BE2C (cell line): Measurements from ENCODE around the gene E2F6.

ENCODE experiments used
- DNase-seq: peaks from one replicate; pipeline ENCODE4 v3.0.0-alpha.2; 2020
- H3K27me3 ChIP-seq: fragments of 250-450 bp; sonication (Bioruptor Pico); 2 replicates; pipeline ENCODE4 v1.5.1; 2020; ENCODE audit warnings: mild to moderate bottlenecking
- H3K36me3 ChIP-seq: fragments of 250-450 bp; sonication (Bioruptor Pico); 2 replicates; pipeline ENCODE4 v1.5.1; 2020; ENCODE audit warnings: mild to moderate bottlenecking
- H3K4me1 ChIP-seq: fragments of 250-450 bp; sonication (Bioruptor Pico); 2 replicates; pipeline ENCODE4 v1.5.1; 2020
- H3K4me3 ChIP-seq: 2 replicates; pipeline ENCODE4 v1.5.1; 2011; ENCODE audit warnings: low read depth, low read length
- H3K9me3 ChIP-seq: fragments of 250-450 bp; sonication (Bioruptor Pico); 2 replicates; pipeline ENCODE4 v1.5.1; 2020
- TF ChIP-seq, protein P1 (sequence below): IDR thresholded peaks from 2 replicates; pipeline ENCODE4 v1.5.1; 2012; ENCODE audit warnings: mild to moderate bottlenecking, low read depth, low read length

E2F6 gene

DNA sequence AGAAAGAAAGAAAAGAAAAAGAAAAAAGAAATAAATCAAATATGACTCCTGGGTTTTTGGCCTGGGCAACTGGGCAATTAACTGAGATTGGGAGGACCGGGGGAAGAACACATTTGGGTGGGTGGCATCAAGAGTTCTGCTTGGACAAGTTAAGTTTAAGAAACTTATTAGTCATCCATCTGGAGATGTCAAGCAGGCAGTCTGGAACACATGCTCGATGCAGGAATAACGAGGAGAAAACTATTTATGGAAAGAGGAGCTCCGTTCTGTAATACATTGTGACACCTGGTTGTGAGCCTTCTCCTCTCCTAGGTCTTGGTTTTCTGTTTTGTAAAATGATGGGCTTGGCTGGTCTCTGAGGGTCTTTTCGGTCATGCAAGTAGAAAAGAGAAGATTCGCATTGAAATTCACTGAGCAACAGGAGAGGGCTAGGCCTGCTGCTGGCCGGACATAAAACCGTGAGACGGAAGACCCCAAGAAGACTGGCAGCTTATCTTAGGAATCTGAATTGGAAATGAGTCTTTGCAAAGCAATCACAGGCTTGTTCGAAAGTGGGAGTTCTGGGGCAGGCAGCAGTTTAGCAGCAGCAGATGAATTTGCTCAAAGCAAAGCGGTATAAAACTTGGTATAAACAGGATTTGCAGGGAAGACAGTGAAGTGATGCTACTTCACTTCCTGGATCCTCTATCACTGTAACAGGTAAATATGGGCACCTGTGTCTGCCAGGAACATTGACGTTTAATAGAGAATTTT lies 51.4 kb downstream of the E2F6 start:
- Histone ChIP-seq H3K4me3 (no peak overlapping the region), H3K9me3 (no peaks in the 10 kb centered on the region), H3K36me3 (no peaks in the 10 kb centered on the region), H3K27me3 (no peaks in the 10 kb centered on the region), H3K4me1 (no peaks in the 10 kb centered on the region)
- TF ChIP-seq, protein P1, sequence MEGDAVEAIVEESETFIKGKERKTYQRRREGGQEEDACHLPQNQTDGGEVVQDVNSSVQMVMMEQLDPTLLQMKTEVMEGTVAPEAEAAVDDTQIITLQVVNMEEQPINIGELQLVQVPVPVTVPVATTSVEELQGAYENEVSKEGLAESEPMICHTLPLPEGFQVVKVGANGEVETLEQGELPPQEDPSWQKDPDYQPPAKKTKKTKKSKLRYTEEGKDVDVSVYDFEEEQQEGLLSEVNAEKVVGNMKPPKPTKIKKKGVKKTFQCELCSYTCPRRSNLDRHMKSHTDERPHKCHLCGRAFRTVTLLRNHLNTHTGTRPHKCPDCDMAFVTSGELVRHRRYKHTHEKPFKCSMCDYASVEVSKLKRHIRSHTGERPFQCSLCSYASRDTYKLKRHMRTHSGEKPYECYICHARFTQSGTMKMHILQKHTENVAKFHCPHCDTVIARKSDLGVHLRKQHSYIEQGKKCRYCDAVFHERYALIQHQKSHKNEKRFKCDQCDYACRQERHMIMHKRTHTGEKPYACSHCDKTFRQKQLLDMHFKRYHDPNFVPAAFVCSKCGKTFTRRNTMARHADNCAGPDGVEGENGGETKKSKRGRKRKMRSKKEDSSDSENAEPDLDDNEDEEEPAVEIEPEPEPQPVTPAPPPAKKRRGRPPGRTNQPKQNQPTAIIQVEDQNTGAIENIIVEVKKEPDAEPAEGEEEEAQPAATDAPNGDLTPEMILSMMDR = no peak
- no peak for DNase-seq

- Histone ChIP-seq H3K9me3 (no peaks in the 10 kb centered on the region), H3K27me3 (no peaks in the 10 kb centered on the region), H3K4me3 (no peak overlapping the region), H3K36me3 (no peaks in the 10 kb centered on the region), H3K4me1 (no peaks in the 10 kb centered on the region)
- TF ChIP-seq, protein P1 = no peak
- no peak for DNase-seq
Measured at GRCh38 chr2:11412449-11412810, 53.5 kb downstream of the E2F6 start.

- no peaks in the 10 kb centered on the region for H3K27me3 ChIP-seq
- H3K4me3 ChIP-seq = no peak overlapping the region
- no peaks in the 10 kb centered on the region for H3K9me3 ChIP-seq
- H3K36me3 ChIP-seq = no peaks in the 10 kb centered on the region
- TF ChIP-seq, protein P1 = no peak
- no peaks in the 10 kb centered on the region for H3K4me1 ChIP-seq
- DNase-seq = no peak
Measured at GRCh38 chr2:11411768-11412448, 54.1 kb downstream of the E2F6 start.

GRCh38 chr2:11411244-11411643 lies 54.7 kb downstream of the E2F6 start:
- H3K27me3 ChIP-seq = no peaks in the 10 kb centered on the region

GRCh38 chr2:11410101-11410500 lies 55.9 kb downstream of the E2F6 start:
- H3K4me3 ChIP-seq = no peak overlapping the region
- TF ChIP-seq, protein P1 = no peak
- peaks cover 3% of the 10 kb centered on the region; the same call in 1 of the 2 replicates for H3K4me1 ChIP-seq
- no peaks in the 10 kb centered on the region for H3K9me3 ChIP-seq
- H3K36me3 ChIP-seq = no peaks in the 10 kb centered on the region
- H3K27me3 ChIP-seq = no peaks in the 10 kb centered on the region
- no peak for DNase-seq

More at GRCh38 chr2:11411244-11411643, 54.7 kb downstream of the E2F6 start:
- TF ChIP-seq, protein P1 = no peak
- no peak for DNase-seq
- no peaks in the 10 kb centered on the region for H3K4me1 ChIP-seq
- no peak overlapping the region for H3K4me3 ChIP-seq
- no peaks in the 10 kb centered on the region for H3K36me3 ChIP-seq
- no peaks in the 10 kb centered on the region for H3K9me3 ChIP-seq

- no peaks in the 10 kb centered on the region for H3K36me3 ChIP-seq
- no peaks in the 10 kb centered on the region for H3K9me3 ChIP-seq
- H3K27me3 ChIP-seq = no peaks in the 10 kb centered on the region
- TF ChIP-seq, protein P1 = no peak
- H3K4me1 ChIP-seq = peaks cover 3% of the 10 kb centered on the region; the same call in 1 of the 2 replicates
- DNase-seq = no peak
- no peak overlapping the region for H3K4me3 ChIP-seq
Measured at GRCh38 chr2:11409572-11409959, 56.4 kb downstream of the E2F6 start.
